ENCODE data around the gene RIMS3.

The RIMS3 gene

DNA sequence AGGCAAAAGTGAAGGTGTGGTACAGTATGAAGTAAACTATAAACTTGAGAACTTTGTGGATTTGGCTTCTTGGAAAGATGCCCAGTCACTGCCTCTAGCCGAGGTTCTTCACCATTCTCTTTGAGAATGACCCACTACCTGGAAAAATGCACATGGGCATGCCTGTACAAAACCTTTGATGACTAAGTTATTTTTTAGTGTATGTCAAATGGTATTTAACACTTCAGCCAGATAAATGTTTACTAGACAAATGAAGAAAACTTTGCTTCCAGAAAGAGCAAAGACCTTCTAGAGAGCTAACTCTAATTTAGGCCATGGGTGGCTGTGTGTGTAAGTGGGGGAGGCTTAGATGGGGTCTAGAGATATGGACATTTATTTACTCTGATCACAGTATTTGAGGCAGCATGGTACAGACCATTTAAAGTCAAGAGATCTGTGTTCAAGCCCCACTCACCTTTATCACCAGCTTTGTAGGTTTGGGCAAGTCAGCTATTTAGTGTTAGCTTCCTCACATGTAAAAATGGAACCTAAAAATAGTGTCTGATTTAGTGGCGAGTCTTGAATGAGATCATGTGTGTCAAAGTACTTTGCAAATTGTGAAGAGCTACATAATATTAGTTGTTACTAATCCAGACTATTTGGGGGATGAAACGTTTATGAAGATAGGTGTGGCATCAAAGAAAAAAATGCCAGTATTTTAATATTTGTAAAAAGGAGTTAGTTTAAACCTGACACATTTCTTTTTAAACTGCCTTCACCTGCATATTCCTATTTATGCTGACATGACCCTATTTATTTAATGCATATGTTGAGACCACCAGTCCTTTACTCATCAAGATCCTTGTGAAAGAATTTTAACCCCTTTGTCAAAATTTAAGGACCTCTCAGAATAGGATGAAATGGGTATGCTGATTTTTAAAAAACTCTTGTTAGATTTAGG lies 46.3 kb upstream of the RIMS3 start:
- Histone ChIP-seq H3K9ac (ENCODE audit: low read length) (peak overlapping the region; percentile 89), H3K9me3 (ENCODE audit: low read length) (no peaks in the 10 kb centered on the region), H4K20me1 (ENCODE audit: insufficient read depth, low read length) (no peaks in the 10 kb centered on the region), H3K27ac (ENCODE audit: low read depth, low read length, poor library complexity, severe bottlenecking) (peak overlapping the region; percentile 89), H3K4me3 (ENCODE audit: low read depth, low read length, poor library complexity, severe bottlenecking) (peak overlapping the region; percentile 82), H3K4me2 (ENCODE audit: low read length) (peak overlapping the region; percentile 91), H3K27me3 (ENCODE audit: insufficient read depth, low read length) (no peaks in the 10 kb centered on the region), H2AFZ (ENCODE audit: low read length) (no peak overlapping the region), H3F3A (ENCODE audit: insufficient read depth, low read length) (no peaks in the 10 kb centered on the region), H3K36me3 (ENCODE audit: insufficient read depth, low read length) (peaks cover 17% of the 10 kb centered on the region; the same call in 1 of the 2 replicates), H3K79me2 (ENCODE audit: insufficient read depth, low read length) (peaks cover 80% of the 10 kb centered on the region), H3K9me2 (ENCODE audit: low read depth, low read length) (no peaks in the 10 kb centered on the region), H3K4me1 (ENCODE audit: insufficient read depth, low read length, severe bottlenecking) (peaks cover 57% of the 10 kb centered on the region)
- TF ChIP-seq, protein P1, sequence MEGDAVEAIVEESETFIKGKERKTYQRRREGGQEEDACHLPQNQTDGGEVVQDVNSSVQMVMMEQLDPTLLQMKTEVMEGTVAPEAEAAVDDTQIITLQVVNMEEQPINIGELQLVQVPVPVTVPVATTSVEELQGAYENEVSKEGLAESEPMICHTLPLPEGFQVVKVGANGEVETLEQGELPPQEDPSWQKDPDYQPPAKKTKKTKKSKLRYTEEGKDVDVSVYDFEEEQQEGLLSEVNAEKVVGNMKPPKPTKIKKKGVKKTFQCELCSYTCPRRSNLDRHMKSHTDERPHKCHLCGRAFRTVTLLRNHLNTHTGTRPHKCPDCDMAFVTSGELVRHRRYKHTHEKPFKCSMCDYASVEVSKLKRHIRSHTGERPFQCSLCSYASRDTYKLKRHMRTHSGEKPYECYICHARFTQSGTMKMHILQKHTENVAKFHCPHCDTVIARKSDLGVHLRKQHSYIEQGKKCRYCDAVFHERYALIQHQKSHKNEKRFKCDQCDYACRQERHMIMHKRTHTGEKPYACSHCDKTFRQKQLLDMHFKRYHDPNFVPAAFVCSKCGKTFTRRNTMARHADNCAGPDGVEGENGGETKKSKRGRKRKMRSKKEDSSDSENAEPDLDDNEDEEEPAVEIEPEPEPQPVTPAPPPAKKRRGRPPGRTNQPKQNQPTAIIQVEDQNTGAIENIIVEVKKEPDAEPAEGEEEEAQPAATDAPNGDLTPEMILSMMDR (IDR thresholded peaks at IDR 0.05; ENCODE audit: low read length), result no peak
- no peak for TF ChIP-seq EZH2 (IDR thresholded peaks at IDR 0.05; ENCODE audit: borderline replicate concordance, low read length)

DNA sequence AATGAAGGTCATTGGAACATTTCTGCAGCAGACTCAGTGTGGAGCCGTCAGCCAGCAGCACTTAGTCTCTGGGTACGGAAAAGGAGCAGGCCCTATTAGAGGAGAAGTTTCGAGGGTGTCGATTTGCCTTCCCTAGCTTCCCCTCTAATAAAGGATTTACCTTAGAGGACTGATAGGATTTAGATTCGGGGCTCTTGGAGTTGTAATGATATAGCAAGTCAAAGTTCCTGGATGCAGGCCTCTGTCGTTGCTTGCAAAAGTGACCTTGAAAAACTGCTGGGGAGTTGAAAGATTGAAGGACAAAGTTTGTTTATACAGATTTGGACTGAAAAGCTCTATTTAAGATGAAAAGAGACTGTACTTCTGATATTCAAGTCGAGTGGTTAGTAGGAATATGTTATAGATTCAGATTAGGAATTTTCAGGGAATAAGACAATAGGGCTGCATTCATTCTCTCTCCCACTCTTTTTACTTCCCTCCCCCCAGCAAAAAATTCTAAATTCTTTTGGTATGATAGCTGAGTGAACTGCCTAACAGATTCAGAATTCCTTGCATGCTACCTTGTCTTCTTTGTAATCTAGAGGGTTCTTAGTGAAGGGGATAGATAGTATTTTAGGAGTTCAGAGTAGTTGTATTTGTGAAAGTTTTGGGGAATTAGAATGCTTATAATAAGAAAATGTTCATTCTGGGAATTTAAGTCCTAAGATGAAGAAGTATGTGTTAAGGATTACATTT lies 45.3 kb upstream of the RIMS3 start:
- Histone ChIP-seq H3K36me3 (ENCODE audit: insufficient read depth, low read length) (peaks cover 13% of the 10 kb centered on the region; the same call in 1 of the 2 replicates), H3K79me2 (ENCODE audit: insufficient read depth, low read length) (peaks cover 76% of the 10 kb centered on the region), H3K27me3 (ENCODE audit: insufficient read depth, low read length) (no peaks in the 10 kb centered on the region), H4K20me1 (ENCODE audit: insufficient read depth, low read length) (no peaks in the 10 kb centered on the region), H3K9me2 (ENCODE audit: low read depth, low read length) (no peaks in the 10 kb centered on the region), H3K4me1 (ENCODE audit: insufficient read depth, low read length, severe bottlenecking) (peaks cover 57% of the 10 kb centered on the region), H3K4me3 (ENCODE audit: low read depth, low read length, poor library complexity, severe bottlenecking) (peak overlapping the region; percentile 82), H3K27ac (ENCODE audit: low read depth, low read length, poor library complexity, severe bottlenecking) (peak overlapping the region; percentile 89), H2AFZ (ENCODE audit: low read length) (no peak overlapping the region), H3K9me3 (ENCODE audit: low read length) (no peaks in the 10 kb centered on the region; the same call in 1 of the 2 replicates), H3K9ac (ENCODE audit: low read length) (peak overlapping the region; percentile 89), H3K4me2 (ENCODE audit: low read length) (peak overlapping the region; percentile 91), H3F3A (ENCODE audit: insufficient read depth, low read length) (no peaks in the 10 kb centered on the region)
- TF ChIP-seq, protein P1 (IDR thresholded peaks at IDR 0.05; ENCODE audit: low read length), result no peak
- no peak for TF ChIP-seq EZH2 (IDR thresholded peaks at IDR 0.05; ENCODE audit: borderline replicate concordance, low read length)

DNA sequence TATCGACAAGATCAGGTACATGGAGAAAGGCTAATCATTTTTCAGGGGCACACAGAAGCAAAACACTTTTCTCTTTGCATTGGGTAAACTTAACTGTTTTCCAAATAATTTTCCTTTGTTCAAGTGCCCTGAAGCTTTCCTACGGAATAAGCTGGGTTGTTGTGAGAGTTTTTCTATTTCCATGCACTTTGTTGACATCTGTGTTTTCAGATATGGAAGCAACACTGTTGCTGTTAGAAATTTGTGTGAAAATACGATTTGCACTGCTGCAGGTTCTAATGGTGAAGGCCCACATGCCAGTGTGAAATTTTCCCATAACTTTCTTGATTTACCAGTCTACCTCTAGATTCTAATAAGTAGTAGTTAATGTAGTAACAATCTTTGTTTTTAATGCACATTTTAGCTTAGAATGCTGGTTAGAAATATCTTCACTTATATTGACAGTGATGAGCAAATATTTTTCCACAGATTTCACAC lies 44.4 kb upstream of the RIMS3 start:
- H3K4me1 ChIP-seq (ENCODE audit: insufficient read depth, low read length, severe bottlenecking), result peaks cover 60% of the 10 kb centered on the region
- H3K9ac ChIP-seq (ENCODE audit: low read length), result peak overlapping the region; percentile 89
- peaks cover 13% of the 10 kb centered on the region; the same call in 1 of the 2 replicates for H3K36me3 ChIP-seq (ENCODE audit: insufficient read depth, low read length)
- no peaks in the 10 kb centered on the region for H3K9me2 ChIP-seq (ENCODE audit: low read depth, low read length)
- peak overlapping the region; percentile 91 for H3K4me2 ChIP-seq (ENCODE audit: low read length)
- TF ChIP-seq, protein P1 (IDR thresholded peaks at IDR 0.05; ENCODE audit: low read length), result no peak
- no peak for TF ChIP-seq EZH2 (IDR thresholded peaks at IDR 0.05; ENCODE audit: borderline replicate concordance, low read length)
- no peaks in the 10 kb centered on the region for H3K27me3 ChIP-seq (ENCODE audit: insufficient read depth, low read length)
- H4K20me1 ChIP-seq (ENCODE audit: insufficient read depth, low read length), result no peaks in the 10 kb centered on the region
- H3F3A ChIP-seq (ENCODE audit: insufficient read depth, low read length), result no peaks in the 10 kb centered on the region
- no peak overlapping the region for H2AFZ ChIP-seq (ENCODE audit: low read length)
- H3K4me3 ChIP-seq (ENCODE audit: low read depth, low read length, poor library complexity, severe bottlenecking), result peak overlapping the region; percentile 82
- peaks cover 72% of the 10 kb centered on the region for H3K79me2 ChIP-seq (ENCODE audit: insufficient read depth, low read length)
- peak overlapping the region; percentile 89 for H3K27ac ChIP-seq (ENCODE audit: low read depth, low read length, poor library complexity, severe bottlenecking)
- H3K9me3 ChIP-seq (ENCODE audit: low read length), result no peaks in the 10 kb centered on the region; the same call in 1 of the 2 replicates
